Pulmonary artery endothelial cell (primary cell): Measurements from ENCODE around the gene DNAJC5G. TPM values are rescaled to one million over a fixed set of nuclear protein-coding genes. Genes with fewer than 3 reads are reported as not detected.
"Not testable (repeated sequence)": the region's sequence is repeated elsewhere in the genome, so short reads cannot be mapped to it uniquely, and the experiment has no call there.

Experiments used
- DNase-seq: peaks from one replicate; pipeline ENCODE4 v3.0.0-alpha.2; 2011; ENCODE audit warnings: low read depth, low spot score
- total RNA-seq: library from RNA; depleted of rRNA; stranded (reverse); fragments of >200 nt; gene quantifications from 2 replicates; pipeline ENCODE4 v1.2.3, GENCODE V29; 2014

The DNAJC5G gene
- total RNA-seq, 1 donor from 2014 or later: not detected

DNA sequence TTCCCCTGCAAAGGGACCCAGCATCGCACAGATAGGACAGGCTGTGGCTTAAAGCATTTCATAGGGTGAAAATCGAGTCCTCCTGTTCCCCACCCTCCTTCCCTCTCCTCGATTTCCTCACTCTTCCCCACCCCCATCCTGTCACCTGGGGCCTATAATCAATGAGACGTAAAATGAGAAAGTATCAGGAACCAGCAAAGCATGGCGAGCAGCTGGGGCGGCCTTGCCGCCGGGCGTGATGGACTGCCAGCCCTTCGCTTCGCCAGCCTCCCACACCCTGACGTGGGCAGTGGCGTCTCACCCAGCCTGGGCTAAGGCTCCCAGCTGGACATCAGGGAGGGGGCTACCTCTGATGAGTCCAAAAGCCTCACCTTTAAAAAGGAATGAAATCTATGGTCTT lies 23.5 kb upstream of the DNAJC5G start:
- DNase-seq: no peak

DNA sequence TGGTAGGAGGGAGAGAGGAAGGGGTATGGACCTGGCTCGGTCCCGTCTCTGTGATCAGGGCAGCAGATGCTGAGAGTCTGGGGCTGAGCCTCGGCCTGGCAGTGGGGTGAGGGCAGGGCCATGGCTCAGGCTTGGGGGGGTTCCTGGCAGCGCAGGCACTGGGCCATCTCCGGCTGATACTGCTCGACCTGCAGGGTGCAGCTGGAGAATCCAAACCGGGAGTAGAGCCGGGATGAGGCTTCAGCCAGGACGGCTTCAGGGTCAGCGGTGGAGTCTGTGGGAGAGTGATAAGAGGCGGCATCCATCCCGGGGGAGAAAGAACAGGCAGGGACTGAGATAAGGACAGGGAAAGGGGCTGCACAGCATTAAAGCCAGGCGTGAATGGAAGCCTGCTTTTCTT lies 20.0 kb upstream of the DNAJC5G start:
- no peak for DNase-seq

DNA sequence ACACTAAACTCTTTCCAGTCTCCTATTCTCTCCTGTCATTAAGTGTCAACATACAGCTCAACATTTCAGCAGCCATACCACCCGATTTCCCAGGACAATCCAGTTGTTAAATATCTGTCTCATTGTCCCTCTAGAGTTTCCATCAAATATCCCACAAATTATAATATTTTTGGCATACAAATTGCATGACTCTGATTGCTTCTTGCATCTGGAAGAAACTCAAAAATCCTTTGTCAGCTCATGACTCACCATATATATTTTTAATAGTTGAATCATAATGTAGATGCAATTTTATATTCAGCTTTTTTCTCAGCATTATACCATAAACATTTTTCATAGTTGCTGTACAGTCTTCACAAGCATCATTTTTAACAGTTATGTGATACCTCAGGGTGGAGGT lies 19.6 kb upstream of the DNAJC5G start:
- DNase-seq: no peak

DNA sequence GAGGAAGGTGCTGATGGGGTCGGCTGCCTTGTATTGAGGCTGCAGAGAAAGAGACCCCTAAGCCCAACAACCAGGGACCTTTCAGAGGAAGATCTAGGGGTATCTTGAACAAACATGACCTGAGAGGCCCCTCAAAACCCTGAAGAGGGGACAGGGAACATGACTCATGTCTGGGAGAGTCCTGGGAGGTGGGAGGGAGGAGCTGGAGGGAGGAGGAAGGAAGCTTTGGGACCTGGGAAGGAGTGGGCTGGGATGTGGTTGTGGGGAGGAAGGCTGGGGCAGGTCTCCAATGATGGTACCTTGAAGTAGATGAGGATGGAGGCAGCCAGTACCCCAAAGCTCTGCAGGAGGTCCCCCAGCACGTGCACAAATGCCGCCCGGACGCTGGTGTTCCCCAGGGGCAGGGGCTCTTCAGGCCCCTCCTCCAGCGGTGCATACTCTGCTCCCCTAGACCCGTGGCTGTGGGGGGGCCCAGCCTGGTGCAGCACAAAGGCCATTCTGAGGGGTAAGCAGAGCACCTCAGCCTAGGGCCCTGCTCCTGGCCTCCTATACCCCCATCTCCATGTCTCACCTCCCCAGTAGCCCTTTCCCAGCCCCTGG lies 18.3 kb upstream of the DNAJC5G start:
- DNase-seq: no peak

DNA sequence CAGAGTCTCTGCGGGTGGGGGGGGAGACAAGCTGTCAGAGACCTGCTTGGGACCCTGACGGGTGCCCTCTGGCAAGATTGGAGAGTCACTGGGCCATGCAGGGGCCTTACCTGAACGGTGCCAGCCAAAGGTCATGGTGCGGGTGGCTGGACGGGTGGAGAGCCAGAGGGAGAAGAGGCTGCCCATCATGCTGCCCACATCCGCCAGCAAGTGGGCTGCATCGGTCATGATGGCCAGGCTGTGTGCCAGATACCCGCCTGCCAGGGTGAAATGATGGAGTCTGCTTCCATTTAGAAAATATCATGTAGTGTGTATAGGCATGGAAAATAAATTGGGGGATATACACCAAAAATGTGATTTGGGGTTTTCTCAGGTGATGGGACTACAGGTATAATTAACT lies 17.2 kb upstream of the DNAJC5G start:
- DNase-seq: no peak

DNA sequence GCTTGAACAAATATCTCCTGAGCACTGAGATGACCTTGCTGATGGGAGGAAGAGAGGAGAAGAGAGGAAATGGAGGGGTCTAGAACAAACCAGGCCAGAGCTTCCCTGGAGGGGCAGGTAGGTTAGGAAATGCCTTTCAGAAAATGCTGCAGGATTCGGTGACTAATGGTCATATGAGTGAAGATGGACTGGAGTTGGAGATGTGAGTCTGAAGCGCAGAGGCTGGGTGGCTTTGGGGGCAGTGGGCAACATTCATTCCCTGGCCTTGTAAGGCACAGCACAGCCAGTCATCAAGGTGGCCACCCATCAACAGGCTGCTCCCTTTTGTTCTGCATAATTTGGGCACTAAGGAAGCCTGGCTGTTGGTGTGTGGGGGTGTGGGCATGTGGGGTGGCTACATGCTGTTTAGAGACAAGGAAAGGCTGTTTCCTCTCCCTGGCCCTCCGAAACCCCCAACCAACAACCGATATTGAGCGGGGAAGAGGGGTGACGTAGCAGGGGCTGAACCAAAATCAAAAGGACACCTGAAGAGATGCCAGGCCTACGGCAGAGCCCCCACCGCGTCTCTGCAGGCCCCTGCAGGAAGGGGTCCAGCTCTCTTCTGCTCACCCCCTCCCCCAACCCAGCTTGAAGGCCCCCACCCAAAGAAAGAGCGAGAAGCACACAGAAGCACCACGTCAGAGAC lies 13.8 kb upstream of the DNAJC5G start:
- no peak for DNase-seq

DNA sequence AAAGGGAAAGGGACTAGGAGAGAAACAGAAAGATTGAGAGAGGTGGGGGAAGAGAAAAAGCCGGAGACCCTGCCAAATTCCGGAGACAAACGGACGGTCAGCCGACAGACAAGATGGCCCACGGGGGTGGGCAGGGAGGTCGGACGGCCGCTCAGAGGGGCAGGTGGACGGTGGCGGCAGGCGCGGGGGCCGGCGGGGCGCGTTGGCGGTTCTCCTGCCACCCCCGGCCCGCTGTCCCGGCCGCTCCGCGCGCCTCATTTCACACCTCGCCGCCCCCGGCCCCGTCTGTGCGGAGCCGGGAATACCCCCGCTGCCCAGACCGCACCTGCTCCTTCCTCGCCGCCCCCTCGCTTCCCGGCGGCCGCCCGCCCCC lies 13.3 kb upstream of the DNAJC5G start:
- no peak for DNase-seq

DNA sequence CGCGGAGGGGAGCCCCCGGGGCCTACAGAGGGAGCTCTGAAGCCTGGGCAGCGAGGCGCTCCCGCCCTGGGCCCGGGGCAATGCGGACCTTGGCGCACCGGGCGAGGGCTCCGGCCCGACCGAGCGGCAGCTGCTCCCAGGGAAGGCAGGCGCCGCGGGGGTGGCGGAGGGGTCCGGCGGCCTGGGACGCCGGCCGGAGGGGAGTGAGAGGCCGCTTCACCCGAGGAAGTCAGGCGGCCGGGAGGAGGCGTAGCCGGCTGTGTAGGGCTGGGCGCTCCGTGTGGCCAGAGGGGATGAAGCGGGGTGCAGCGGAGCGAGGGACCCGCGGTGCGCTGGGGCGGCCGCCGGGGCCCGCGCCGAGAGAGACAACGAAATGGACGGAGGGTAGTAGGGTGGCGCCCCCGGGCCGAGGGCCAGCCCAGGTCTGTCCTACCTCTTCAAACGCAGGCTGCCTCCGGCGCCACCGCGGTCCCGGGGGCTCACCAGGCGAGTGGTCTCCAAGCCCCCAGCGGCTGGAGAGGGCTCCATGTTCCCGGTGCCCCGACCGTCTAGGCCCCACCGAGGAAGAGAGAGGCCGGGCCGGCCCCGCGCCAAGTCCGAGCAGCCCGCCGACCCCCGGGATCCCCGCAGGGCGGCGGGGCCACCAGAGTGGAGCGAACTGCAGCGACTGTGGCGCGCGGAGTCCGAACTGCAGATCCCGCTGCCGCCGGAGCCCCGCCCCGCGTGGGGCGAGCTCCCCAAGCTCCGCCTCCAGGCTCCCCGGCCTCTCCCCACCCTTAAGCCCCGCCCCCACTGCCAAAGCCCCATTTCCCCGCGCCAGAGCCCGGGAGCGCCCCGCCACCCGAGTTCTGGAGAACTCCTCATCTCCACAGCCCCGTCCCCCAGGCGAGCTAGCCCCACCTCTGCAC lies 12.6 kb upstream of the DNAJC5G start, which contains the start of gene SLC30A3:
Gene SLC30A3 (minus strand): TSS at position 669 of the 908 bp plus-strand sequence. CDS start 141 bp downstream, at position 528.
- DNase-seq: no peak

DNA sequence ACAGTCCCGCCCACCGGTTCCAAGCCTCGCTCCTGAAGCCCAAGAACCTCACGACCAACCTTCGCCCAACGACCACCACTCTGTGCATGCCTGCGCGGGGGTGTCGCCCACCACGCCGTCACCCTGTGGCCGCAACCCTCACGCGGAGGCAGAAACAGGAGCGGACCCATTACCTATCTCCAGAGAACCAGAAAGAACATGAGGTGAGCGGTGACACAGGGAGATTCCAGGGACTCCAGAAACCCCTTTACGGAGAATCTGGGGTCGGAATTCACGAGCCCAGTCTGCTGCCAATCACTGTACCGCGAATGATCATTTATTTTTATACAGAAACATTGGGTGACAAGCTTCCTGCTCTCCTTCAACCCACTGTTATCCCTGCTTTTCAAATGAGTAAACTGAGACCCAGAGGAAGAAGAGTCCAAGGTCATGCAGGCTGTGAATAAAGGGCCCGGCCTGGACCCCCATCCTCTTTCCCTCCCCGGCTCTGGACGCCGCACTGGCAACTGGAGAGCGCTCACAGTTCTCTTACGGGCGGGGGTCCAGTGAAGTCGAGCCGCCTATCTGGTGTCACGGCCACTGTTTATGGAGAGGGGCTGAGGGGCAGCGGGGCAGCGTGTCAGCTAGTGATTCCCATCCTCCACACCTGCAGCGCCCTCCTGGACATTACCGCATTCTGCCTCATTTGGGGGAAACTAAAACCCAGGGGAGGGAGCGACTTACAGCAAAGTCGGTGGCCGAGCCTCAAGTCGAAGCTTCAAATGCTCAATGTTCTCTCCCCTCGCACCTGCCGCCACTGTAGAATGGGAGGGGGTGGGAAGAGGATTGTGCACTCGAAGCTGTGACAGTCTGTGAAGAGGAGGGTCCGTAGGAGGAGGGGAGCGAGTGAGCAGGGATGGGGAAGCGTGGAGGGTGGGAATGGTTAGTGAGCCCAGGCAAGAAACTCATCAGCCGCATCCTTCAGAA lies 11.7 kb upstream of the DNAJC5G start:
- no peak for DNase-seq

DNA sequence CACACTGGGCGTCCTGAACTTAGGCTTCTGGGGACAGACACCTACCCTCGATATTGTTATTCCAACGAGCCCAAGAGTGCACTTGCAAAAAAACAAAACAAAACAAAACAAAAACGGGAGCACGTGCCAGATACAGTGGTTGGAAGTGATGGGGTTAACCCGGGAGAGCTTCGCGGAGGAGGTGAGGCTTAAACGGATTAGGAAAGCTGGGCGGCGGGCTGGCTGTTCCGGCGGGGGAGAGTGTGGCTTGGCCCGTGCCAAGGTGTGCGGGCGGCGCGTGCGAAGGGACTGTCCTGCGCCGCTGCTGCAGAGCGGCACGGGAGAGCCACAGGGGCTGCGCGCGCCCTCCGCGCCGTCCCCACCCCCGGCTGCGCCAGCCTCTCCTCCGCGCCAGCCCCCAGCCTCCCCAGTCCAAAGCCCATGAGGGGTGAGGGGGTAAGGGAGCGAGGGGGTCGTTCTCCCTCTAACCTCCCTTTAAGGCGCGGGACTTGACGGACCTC lies 10.9 kb upstream of the DNAJC5G start:
- DNase-seq: no peak

DNA sequence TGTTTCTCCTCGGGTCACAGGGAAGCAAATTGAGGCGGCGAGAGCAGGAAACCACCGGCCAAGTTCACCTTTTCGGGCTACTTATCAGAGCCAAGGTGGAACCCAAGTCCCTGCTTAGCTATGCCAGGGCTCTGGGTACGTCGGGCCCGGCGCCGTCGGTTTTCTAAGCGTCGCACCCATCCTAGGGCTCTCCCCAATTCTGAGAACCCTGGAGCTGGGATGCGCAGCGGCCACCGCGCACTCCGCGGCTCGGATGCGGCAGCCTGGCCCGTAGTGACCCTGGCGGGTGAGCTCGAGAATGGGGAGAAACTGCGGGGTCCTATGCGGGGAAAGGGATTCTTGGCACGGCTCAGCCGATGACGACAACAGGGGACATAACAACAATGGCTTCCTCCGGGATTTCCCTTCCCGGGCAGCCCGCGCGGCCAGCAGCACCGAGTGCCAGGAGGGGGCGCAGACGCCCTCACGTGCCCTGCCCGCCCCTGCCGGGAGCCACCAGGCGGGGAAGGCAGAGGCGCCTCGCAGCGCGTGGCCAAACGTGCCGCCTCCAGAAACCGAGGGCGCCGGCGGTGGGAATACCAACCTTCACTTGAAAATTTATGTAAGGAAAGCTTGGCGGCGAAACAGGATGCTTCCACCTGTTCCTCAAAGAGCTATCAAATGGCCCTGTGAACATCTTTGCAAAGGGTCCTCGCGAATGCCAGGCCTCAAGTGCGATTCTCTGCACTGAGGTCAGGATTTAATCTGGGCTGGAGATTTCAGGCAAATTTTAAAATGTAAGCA lies 10.3 kb upstream of the DNAJC5G start:
- DNase-seq: no peak

DNA sequence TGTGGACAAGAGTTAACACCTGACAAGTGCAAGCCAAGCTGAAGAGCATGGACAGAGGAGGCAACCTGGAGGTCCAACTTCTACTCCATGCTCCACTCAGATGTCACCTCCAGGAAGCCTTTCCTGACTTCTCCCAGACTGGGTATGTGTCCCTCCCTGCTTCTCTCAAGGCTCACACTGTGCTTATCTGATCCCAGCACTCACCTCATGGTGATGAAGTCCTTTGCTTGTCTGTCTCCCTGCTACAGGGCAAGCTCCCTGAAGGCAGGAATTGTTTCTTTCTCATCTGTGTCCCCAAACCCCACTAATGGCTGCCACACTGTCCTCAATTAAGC lies 9.7 kb upstream of the DNAJC5G start:
- DNase-seq: no peak

DNA sequence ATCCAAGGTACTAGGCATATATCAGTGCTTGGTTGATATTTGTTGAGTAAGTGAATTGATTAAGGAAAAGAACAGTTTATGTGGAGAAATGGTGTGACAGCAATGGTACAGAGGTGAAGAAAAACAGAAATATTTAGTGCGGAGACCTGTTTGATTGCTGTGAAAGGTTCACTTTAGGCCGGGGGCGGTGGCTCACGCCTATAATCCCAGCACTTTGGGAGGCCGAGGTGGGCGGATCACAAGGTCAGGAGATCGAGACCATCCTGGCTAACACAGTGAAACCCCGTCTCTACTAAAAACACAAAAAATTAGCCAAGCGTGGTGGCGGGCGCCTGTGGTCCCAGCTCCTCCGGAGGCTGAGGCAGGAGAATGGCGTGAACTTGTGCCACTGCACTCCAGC lies 6.9 kb upstream of the DNAJC5G start:
- not testable (repeated sequence) for DNase-seq

DNA sequence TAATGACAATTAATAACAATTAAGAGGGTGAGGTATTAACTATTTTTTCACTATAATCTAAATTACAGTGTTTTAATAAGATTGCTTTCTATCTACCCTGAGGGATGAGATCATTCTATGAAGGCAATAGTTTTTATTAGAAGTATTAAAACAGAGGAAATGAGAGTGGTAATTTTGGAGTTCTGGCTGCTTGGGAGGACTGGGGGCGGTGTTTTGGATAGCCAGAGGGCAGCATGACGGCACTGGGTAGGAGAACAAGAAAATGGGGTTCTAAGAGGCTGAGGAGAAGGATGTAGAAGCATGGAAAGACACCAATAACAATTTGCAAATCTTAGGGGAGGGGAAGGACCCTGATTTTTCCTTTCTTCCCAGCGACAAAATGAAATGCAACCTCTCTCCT lies 5.1 kb upstream of the DNAJC5G start:
- no peak for DNase-seq

DNA sequence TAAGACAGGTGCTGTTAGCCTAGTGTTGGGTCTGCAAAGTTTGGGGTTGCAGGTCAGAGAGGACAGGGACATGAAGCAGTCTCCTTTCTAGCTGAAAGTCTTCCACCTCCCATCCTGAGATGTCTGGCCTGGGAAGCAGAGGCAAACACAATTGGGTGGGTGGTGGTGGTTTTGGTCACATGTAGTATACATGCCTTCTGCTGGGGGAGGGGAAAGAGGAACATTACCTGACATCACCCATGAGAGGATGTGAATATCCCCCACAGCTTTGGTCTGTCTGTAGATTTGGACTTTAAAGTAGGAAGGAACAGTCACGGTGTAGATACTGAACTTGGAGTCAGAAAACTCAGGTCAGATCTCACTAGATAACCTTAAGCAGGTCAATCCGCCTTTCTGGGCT lies 4.6 kb upstream of the DNAJC5G start:
- DNase-seq: no peak

DNA sequence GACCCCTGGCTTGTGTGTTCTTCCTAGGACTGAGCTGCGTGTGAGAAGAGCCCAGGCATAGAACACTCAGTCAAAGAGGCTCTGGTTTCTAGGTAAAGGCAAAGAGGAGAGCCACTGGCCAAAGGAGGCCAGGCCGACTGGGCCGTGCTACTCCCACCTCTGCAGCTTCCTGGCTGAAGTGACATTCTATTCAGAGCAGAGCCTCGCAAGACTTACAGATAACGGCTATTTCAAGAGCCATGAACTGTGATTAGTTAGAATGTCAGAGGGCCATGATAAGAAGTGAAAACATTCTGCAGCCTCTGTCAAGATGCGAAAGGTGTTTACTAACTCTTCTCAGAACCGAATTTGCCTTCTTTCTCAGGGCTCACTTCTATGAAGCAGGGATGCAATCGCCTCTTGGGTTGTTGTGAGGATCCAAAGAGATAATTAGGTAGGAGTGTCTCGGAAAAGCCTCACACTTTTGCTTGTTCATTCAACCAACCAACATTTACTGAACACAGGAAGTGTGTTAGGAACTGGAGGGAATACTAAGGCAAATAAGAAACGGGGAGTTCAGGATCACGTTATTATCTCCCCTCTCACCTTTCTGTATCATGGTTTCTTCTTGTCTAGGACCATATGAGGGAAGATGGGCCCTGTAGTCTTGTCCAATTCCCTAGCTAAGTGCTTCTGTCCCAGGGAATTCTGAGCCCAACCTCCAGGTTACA lies 3.4 kb upstream of the DNAJC5G start:
- no peak for DNase-seq

DNA sequence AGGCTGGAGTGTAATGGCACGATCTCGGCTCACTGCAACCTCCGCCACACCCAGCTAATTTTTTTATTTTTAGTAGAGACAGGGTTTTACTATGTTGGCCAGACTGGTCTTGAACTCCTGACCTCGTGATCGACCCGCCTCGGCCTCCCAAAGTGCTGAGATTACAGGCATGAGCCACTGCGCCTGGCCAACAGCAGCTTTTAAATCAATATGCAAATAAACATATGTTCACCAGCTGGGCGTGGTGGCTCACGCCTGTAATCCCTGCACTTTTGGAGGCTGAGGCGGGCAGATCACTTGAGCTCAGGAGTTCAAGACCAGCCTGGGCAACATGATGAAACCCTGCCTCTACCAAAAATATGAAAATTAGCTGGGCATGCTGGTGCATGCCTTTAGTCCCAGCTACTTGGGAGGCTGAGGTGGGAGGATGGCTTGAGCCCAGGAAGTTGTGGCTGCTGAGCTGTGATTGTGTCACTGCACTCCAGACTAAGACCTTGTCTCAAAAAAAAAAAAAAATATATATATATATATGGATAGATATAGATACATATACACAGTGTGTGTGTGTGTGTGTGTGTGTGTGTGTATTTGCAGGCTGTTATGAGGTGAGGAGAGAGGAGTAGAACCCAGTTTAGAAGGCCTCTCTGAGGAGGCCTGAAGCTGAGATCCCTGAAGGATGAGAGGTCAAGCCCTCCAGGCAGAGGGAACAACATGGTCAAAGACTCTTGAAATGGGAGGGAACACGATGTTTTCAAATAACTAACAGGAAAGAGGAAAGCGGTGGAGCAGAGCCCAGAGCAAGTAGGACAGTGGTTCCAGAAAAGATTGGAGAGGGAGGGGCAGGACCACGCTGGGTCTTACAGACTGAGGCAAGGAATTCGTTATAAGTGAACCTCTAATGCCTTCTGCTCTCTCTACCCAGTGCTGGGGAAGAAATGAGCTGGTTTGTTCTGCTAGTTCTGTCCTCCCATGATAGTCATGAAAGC lies 2.4 kb upstream of the DNAJC5G start:
- DNase-seq: not testable (repeated sequence)

DNA sequence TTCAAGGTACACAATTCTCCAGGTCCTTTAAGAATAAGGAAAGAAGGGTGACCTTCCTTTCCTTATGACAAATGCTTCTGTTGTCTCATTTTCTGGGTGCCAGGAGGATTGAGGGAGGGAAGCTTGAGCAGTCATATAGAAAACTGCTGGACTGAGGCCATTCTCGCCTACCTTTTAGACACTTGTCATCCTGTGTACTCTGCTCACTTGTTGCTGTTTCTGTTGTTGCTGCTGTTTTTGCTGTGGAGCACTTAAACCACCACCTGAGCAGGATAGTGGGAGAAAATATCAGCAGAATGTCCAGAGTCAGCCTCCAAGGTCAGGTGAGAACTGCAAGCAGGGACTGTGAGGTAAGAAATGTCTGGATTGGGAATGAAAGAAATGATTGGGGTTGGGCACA lies 2.8 kb downstream of the DNAJC5G start:
- DNase-seq: no peak
